Left ventricle myocardium inferior (tissue), 1 donor: ENCODE results near the gene SLC25A39. TPM values are rescaled to one million over a fixed set of nuclear protein-coding genes. Genes with fewer than 3 reads are reported as not detected.

Experiments used
- DNase-seq: peaks from one replicate; pipeline ENCODE4 v3.0.0-alpha.2; 2020
- H3K27ac ChIP-seq: fragments of 200-600 bp; replicated peaks from 2 replicates; pipeline ENCODE4 v1.8.0; 2021
- H3K27me3 ChIP-seq: fragments of 200-600 bp; 2 replicates; pipeline ENCODE4 v1.8.0; 2021; ENCODE audit warnings: low read depth
- H3K36me3 ChIP-seq: fragments of 200-600 bp; 2 replicates; pipeline ENCODE4 v1.8.0; 2021
- H3K4me1 ChIP-seq: fragments of 200-600 bp; 2 replicates; pipeline ENCODE4 v1.8.0; 2021
- H3K4me3 ChIP-seq: fragments of 200-600 bp; 2 replicates; pipeline ENCODE4 v1.8.0; 2021; ENCODE audit warnings: mild to moderate bottlenecking, moderate library complexity
- H3K9me3 ChIP-seq: fragments of 200-600 bp; replicated peaks from 2 replicates; pipeline ENCODE4 v1.8.0; 2021
- CTCF ChIP-seq: fragments of 200-600 bp; IDR thresholded peaks from 2 replicates; pipeline ENCODE4 v1.8.0; 2021; ENCODE audit warnings: antibody characterized with exemption, mild to moderate bottlenecking, borderline replicate concordance
- intact Hi-C: fragments of 100-400 bp; cut with micrococcal nuclease; formaldehyde crosslinking; loops from one replicate; pipeline ENCODE4 v1.11.0; 2022
- total RNA-seq: library from RNA; stranded (reverse); fragmentation: NEBNext Ultra II Directional; extraction: Animal tissue kit (Norgen Biotek cat#: 25700); gene quantifications from one replicate; pipeline ENCODE4 v1.2.1, GENCODE V29; 2021
- donor health status: DM: no; HTN: yes; CAD: no; lungs with severe emphysema.

The SLC25A39 gene
- total RNA-seq, 1 donor from 2014 or later: 46.7 TPM

- intact Hi-C loops: no loop called here
These were observed 52.2 kb downstream of the SLC25A39 start for GRCh38 chr17:44272321-44272951.

More at GRCh38 chr17:44272321-44272951, 52.2 kb downstream of the SLC25A39 start:
- no peak overlapping the region for H3K4me3 ChIP-seq
- H3K9me3 ChIP-seq: no peaks in the 10 kb centered on the region
- no peak for TF ChIP-seq CTCF
- peak overlapping the region; percentile 32 for H3K27ac ChIP-seq
- no peaks in the 10 kb centered on the region for H3K36me3 ChIP-seq
- DNase-seq: no peak
- H3K27me3 ChIP-seq: no peaks in the 10 kb centered on the region
- peaks cover 18% of the 10 kb centered on the region for H3K4me1 ChIP-seq

Other genes with a start within 250 kb of the SLC25A39 start
- gene HDAC5, start 201.2 kb downstream of the SLC25A39 start, total RNA-seq: 62.6 TPM
- 0.27 TPM for gene HROB, start 182.9 kb downstream of the SLC25A39 start, total RNA-seq
- gene ASB16, start 154.1 kb downstream of the SLC25A39 start, total RNA-seq: 12.9 TPM
- gene TMUB2, start 137.9 kb downstream of the SLC25A39 start, total RNA-seq: 20.9 TPM
- gene ATXN7L3, start 124.9 kb downstream of the SLC25A39 start, total RNA-seq: 28.7 TPM
- gene UBTF, start 105.1 kb downstream of the SLC25A39 start, total RNA-seq: 53.9 TPM
- not detected for gene SLC4A1, start 56.7 kb downstream of the SLC25A39 start, total RNA-seq
- gene RUNDC3A, start 16.2 kb downstream of the SLC25A39 start, total RNA-seq: 0.41 TPM
- gene GRN, start 20.5 kb upstream of the SLC25A39 start, total RNA-seq: 160 TPM
- gene FAM171A2, start 39.0 kb upstream of the SLC25A39 start, total RNA-seq: 0.55 TPM
- gene ITGA2B, start 64.8 kb upstream of the SLC25A39 start, total RNA-seq: 0.91 TPM
- 16.6 TPM for gene GPATCH8, start 178.6 kb upstream of the SLC25A39 start, total RNA-seq
- 4.0 TPM for gene FZD2, start 232.7 kb upstream of the SLC25A39 start, total RNA-seq